Gastrocnemius medialis (tissue), 4 donors: ENCODE measurements around the gene SGCB.

Experiments
- POLR2A ChIP-seq, 2 donors: fragments of 450-650 bp; IDR thresholded peaks; one replicate each; pipeline ENCODE4 v1.6.1; 2017; ENCODE audit warnings: antibody characterized with exemption in 2 of 2, mild to moderate bottlenecking in 2 of 2, moderate library complexity in 2 of 2
- TF ChIP-seq, protein P1 (sequence below), 5 experiments: fragments of 450-650 bp in 3 of 5; fragments of 200-600 bp in 2 of 5; sonication (generic) in 2 of 5; IDR thresholded peaks in 4 of 5; conservative IDR thresholded peaks in 1 of 5; 1 replicate in 4 of 5; 2 replicates in 1 of 5; pipeline ENCODE4 v1.5.1; 2016 to 2019; ENCODE audit warnings: antibody characterized with exemption in 5 of 5, mild to moderate bottlenecking in 3 of 5, moderate library complexity in 3 of 5

- TF ChIP-seq, protein P1, sequence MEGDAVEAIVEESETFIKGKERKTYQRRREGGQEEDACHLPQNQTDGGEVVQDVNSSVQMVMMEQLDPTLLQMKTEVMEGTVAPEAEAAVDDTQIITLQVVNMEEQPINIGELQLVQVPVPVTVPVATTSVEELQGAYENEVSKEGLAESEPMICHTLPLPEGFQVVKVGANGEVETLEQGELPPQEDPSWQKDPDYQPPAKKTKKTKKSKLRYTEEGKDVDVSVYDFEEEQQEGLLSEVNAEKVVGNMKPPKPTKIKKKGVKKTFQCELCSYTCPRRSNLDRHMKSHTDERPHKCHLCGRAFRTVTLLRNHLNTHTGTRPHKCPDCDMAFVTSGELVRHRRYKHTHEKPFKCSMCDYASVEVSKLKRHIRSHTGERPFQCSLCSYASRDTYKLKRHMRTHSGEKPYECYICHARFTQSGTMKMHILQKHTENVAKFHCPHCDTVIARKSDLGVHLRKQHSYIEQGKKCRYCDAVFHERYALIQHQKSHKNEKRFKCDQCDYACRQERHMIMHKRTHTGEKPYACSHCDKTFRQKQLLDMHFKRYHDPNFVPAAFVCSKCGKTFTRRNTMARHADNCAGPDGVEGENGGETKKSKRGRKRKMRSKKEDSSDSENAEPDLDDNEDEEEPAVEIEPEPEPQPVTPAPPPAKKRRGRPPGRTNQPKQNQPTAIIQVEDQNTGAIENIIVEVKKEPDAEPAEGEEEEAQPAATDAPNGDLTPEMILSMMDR (IDR thresholded peaks at IDR 0.05 in 4 of 5, conservative IDR thresholded peaks at IDR 0.05 in 1 of 5), result no peak
- TF ChIP-seq POLR2A (IDR thresholded peaks at IDR 0.05), result no peak
These were observed 43.1 kb upstream of the SGCB start for GRCh38 chr4:52081216-52081615.
